ENCODE data around the gene OGDH. TPM values are rescaled to one million over a fixed set of nuclear protein-coding genes. Genes with fewer than 3 reads are reported as not detected.

The OGDH gene
- total and polyA plus RNA-seq, 2 experiments from 2014 or later = 13.5 to 76.9 TPM

DNA sequence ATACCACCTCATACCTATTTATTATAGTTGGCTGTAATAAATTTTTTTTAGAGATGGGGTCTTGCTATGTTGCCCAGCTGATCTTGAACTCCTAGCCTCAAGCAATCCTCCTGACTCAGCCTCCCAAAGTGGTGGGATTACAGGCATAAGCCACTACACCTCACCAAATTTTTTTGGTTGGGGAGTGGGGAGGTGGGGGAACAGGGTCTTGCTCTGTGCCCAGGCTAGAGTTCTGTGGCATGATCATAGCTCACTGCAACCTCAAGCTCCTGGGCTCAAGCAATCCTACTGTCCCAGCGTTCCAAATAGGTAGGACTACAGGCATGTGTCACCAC, 3.9 kb upstream of the OGDH start (continued):
- TF ChIP-seq, protein P1, sequence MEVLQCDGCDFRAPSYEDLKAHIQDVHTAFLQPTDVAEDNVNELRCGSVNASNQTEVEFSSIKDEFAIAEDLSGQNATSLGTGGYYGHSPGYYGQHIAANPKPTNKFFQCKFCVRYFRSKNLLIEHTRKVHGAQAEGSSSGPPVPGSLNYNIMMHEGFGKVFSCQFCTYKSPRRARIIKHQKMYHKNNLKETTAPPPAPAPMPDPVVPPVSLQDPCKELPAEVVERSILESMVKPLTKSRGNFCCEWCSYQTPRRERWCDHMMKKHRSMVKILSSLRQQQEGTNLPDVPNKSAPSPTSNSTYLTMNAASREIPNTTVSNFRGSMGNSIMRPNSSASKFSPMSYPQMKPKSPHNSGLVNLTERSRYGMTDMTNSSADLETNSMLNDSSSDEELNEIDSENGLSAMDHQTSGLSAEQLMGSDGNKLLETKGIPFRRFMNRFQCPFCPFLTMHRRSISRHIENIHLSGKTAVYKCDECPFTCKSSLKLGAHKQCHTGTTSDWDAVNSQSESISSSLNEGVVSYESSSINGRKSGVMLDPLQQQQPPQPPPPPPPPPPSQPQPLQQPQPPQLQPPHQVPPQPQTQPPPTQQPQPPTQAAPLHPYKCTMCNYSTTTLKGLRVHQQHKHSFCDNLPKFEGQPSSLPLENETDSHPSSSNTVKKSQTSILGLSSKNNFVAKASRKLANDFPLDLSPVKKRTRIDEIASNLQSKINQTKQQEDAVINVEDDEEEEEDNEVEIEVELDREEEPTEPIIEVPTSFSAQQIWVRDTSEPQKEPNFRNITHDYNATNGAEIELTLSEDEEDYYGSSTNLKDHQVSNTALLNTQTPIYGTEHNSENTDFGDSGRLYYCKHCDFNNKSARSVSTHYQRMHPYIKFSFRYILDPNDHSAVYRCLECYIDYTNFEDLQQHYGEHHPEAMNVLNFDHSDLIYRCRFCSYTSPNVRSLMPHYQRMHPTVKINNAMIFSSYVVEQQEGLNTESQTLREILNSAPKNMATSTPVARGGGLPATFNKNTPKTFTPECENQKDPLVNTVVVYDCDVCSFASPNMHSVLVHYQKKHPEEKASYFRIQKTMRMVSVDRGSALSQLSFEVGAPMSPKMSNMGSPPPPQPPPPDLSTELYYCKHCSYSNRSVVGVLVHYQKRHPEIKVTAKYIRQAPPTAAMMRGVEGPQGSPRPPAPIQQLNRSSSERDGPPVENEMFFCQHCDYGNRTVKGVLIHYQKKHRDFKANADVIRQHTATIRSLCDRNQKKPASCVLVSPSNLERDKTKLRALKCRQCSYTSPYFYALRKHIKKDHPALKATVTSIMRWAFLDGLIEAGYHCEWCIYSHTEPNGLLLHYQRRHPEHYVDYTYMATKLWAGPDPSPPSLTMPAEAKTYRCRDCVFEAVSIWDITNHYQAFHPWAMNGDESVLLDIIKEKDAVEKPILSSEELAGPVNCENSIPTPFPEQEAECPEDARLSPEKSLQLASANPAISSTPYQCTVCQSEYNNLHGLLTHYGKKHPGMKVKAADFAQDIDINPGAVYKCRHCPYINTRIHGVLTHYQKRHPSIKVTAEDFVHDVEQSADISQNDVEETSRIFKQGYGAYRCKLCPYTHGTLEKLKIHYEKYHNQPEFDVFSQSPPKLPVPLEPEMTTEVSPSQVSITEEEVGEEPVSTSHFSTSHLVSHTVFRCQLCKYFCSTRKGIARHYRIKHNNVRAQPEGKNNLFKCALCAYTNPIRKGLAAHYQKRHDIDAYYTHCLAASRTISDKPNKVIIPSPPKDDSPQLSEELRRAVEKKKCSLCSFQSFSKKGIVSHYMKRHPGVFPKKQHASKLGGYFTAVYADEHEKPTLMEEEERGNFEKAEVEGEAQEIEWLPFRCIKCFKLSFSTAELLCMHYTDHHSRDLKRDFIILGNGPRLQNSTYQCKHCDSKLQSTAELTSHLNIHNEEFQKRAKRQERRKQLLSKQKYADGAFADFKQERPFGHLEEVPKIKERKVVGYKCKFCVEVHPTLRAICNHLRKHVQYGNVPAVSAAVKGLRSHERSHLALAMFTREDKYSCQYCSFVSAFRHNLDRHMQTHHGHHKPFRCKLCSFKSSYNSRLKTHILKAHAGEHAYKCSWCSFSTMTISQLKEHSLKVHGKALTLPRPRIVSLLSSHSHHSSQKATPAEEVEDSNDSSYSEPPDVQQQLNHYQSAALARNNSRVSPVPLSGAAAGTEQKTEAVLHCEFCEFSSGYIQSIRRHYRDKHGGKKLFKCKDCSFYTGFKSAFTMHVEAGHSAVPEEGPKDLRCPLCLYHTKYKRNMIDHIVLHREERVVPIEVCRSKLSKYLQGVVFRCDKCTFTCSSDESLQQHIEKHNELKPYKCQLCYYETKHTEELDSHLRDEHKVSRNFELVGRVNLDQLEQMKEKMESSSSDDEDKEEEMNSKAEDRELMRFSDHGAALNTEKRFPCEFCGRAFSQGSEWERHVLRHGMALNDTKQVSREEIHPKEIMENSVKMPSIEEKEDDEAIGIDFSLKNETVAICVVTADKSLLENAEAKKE (CRISPR knock-in tag; IDR thresholded peaks at IDR 0.05) = no peak
- no peak for TF ChIP-seq NANOG (IDR thresholded peaks at IDR 0.05; ENCODE audit: borderline replicate concordance)
- no peak for TF ChIP-seq EZH2 (IDR thresholded peaks at IDR 0.05; ENCODE audit: low read depth, unreplicated experiment)
- no peak for TF ChIP-seq CREB1 (CRISPR knock-in tag; IDR thresholded peaks at IDR 0.05; ENCODE audit: low read depth)
- TF ChIP-seq EZH2phosphoT487 (IDR thresholded peaks at IDR 0.05; ENCODE audit: unreplicated experiment) = no peak
- no peak for TF ChIP-seq POLR2AphosphoS5 (IDR thresholded peaks at IDR 0.05; ENCODE audit: low read depth)
- no peak for TF ChIP-seq JUNB (IDR thresholded peaks at IDR 0.05; ENCODE audit: unreplicated experiment)
- TF ChIP-seq ZNF331 (CRISPR knock-in tag; IDR thresholded peaks at IDR 0.05; ENCODE audit: low read depth) = no peak
- TF ChIP-seq, protein P2, sequence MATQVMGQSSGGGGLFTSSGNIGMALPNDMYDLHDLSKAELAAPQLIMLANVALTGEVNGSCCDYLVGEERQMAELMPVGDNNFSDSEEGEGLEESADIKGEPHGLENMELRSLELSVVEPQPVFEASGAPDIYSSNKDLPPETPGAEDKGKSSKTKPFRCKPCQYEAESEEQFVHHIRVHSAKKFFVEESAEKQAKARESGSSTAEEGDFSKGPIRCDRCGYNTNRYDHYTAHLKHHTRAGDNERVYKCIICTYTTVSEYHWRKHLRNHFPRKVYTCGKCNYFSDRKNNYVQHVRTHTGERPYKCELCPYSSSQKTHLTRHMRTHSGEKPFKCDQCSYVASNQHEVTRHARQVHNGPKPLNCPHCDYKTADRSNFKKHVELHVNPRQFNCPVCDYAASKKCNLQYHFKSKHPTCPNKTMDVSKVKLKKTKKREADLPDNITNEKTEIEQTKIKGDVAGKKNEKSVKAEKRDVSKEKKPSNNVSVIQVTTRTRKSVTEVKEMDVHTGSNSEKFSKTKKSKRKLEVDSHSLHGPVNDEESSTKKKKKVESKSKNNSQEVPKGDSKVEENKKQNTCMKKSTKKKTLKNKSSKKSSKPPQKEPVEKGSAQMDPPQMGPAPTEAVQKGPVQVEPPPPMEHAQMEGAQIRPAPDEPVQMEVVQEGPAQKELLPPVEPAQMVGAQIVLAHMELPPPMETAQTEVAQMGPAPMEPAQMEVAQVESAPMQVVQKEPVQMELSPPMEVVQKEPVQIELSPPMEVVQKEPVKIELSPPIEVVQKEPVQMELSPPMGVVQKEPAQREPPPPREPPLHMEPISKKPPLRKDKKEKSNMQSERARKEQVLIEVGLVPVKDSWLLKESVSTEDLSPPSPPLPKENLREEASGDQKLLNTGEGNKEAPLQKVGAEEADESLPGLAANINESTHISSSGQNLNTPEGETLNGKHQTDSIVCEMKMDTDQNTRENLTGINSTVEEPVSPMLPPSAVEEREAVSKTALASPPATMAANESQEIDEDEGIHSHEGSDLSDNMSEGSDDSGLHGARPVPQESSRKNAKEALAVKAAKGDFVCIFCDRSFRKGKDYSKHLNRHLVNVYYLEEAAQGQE (IDR thresholded peaks at IDR 0.05; ENCODE audit: unreplicated experiment) = no peak

Measured in GM23338 (cell line).